HG03469 (cell line): Measurements from ENCODE around the gene ANK2.

ENCODE experiments used
- ATAC-seq: cut with Tn5 transposase; IDR thresholded peaks from one replicate; pipeline ENCODE4 v1.9.1; 2021; ENCODE audit warnings: mild to moderate bottlenecking, moderate library complexity, moderate number of reproducible peaks; ENCODE audit not compliant: unreplicated experiment

Gene ANK2

DNA sequence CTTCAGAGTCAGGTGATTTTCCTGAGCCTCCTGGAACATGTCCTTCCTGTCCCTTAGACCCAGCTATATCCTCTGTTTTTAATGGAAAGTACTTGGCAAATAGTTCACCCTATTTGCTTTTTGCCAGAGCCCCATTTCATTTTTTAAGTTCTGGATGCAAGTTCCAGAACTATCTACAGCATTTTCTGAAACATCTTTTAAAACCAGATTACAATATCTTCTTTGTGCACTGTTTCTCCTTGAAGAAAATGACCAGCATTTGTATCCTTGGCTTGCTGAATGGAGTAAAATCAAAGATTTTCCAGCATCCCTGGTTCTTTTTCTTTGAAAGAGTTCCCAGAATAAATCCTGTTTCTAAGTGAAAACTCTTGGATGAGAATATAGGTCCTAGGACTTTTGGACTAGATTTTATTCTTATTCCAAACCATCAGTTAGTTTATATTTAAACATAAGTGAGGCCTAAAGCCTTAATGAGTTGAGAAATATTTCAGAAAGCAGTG, 224.3 kb downstream of the ANK2 start:
- no peak for ATAC-seq

DNA sequence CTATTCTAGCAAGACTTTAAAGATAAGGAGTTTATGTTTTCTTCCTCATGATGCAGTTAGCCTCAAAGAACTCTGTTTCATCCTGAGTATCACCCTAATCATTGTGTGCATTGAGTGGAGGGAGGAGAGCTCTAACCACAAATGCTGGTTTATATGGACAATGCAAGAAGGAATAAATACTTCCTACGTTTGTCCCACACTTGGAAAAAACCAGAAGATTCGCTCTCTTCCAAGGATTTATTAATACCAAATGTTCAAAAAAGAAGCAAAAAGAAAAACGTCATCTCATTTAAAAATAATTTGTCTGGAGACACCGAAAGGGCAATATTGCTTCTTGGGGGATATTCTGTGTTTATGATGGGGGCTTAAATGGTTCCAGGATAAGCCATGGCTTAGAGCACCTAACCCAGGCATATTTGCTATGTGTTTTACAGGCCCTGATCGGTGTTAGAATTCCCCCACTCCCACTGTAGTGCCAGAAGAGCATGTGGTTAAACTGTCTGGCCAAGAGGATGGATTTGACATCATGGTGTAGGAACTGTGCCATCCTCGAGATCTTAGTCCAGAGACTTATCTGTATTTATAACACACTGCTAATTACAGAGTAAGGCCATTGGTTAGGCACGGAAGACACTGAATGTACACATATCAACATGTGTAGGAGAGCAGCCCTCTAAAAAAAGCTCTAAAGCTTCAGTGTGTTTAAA, 227.2 kb downstream of the ANK2 start:
- ATAC-seq = no peak

DNA sequence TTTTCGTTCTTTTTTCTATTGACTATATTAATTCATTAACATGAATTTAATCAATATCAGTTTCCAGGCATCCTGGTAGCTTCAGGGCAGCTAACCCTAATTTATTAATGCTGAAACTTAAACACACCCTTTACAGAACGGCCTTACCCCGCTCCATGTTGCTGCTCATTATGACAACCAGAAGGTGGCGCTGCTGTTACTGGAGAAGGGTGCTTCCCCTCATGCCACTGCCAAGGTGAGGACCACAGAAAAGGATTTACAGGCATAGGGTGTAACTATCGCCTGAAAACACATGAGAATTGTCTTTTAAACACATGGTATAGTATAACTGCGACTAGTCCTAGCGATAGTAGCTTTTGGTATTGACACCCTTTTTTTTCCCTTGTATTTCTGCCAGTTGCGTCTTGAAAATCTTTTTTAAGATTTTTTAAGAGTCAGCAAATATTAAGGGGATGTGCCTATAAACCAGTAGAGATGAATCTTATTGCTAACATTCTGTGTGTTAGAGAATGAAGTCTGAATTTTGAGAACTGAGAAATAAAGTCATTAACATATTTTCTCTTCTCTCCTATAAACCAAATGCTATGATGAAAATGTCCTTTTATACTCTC, 229.0 kb downstream of the ANK2 start:
- ATAC-seq = peak; percentile 94

DNA sequence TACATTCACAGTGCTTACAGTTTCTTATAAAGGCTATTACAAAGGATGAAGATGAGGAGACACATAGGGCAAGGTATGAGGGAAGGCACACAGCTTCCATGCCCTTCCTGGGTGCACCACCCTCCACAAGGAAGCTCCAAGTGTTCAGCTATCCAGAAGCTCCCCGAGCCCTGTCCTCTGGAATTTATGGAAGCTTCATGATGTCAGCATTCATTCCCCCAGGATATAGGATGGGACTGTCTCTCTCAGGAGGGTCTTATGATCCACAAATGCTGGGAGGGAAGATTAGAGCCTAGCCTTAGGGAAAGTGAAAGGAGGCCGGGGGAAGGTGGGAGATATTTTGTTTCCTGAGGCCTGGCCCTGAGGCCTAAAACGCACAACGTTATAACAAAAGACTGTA, 236.0 kb downstream of the ANK2 start:
- no peak for ATAC-seq

DNA sequence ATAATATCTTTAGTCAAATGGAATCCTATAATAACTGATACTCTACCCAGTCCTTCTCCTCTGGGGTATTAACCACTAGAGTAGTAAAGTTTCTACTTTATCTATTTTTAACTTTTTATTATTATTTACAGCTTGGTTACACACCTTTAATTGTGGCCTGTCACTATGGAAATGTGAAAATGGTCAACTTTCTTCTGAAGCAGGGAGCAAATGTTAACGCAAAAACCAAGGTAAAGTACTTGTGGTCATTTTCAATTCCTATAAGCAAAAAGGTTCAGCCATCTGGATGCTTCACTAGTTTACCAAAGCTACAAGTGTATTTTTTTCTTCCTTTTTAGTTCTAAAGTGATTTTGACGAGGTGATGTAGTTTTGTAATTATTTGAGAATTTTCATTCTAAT, 238.8 kb downstream of the ANK2 start:
- no peak for ATAC-seq

DNA sequence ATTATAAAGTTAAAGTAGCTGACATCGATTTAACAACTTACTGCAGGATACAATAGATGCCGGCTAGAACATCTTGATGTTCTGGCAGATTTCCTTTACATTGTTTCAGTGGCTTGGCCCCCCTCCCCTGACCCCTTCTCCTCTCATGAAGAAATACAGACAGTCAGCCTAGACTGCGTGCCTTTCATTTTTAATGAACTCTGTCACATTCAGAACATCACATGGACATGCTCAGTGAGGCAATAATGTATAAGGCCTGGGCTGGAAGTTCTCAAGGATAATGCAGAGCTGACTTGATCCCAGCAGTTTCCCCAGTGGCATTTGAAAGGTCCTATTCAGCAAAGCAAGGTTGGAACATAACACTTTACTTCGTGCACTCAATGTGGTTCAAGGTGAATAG, 239.2 kb downstream of the ANK2 start:
- no peak for ATAC-seq

DNA sequence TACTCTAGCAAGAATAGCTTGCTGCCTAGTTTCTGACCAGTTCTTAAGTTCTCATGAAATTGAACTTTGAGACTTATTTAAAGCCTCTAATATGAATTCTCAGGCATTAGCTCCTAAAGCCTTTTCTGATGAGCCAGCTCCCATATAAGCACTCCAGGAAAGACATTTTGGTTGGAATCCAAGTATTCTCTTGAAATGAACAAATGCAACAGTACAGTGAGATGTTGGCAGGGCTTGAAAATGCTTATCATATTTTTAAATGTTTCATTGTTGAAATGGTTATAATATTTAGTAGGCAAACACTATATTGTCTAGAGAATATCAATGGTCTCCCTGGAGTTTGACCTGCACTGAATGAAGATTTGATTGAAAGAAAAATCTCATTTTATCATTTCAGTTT, 240.3 kb downstream of the ANK2 start:
- no peak for ATAC-seq

DNA sequence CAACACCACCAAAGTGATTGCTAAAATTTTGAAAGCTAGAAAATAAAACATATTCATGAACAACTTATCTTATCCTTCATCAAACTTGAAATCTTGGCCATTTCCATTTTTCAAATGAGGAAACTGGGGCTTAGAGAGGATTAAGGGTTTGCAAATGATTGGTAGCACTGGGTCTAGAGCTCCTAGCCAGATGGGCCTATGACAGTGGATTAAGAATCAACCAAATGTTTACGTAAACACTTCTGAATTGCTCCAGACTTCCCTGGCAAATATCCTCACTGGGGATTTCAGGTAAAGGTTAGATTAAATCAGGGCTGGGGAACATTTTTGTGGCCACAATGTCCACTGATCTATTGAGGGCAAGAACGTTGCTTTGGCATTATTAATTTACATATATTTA, 241.2 kb downstream of the ANK2 start:
- no peak for ATAC-seq

DNA sequence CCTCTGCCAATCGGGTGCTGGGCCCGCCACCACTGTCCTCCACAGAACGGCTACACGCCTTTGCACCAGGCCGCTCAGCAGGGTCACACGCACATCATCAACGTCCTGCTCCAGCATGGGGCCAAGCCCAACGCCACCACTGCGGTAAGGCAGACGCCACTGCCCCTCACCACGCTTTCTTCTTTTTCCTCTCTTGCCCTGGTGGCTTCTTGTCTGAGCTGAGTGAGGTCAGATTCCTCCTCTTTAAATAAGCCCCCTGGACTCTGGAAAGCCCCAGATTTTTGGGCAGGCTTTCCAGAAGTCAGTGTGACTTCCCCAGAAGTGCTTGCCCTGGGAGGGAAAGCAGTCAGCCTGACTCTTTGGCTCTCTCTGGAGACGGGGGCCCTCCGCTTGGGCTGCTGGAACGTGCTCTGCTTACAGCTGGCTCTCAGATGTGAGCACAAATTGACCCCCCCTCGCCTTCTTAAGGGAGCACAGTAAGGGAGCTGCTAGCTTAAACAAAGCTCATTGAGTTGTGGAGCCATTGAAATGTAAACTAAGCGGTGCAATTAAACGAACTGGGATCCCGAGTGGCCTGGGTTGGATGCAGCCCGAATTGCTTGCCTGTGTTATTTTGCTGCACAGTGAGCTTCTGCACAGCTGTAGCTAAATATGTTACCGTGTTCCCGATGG, 243.1 kb downstream of the ANK2 start:
- ATAC-seq = no peak

DNA sequence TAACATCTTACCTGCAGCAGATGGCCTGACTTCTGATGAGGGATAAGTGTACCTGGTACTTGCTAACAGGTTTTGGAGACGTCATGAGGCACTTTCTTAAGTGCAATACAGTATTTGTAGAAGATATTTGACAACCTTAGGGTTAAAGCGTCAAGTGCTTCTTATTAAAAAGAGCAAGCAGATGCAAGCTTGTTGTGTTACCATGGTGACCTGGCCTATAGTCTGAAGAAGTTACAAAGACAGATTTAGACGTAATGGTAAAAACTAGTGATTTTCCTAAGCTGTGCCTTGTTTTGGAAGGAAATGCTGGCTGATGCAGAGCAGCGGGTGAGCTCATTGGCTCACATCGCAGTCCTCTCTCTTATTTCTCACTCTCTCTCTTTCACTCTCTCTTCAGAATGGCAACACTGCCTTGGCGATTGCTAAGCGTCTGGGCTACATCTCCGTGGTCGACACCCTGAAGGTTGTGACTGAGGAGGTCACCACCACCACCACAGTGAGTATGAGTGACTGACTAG, 243.6 kb downstream of the ANK2 start:
- no peak for ATAC-seq

DNA sequence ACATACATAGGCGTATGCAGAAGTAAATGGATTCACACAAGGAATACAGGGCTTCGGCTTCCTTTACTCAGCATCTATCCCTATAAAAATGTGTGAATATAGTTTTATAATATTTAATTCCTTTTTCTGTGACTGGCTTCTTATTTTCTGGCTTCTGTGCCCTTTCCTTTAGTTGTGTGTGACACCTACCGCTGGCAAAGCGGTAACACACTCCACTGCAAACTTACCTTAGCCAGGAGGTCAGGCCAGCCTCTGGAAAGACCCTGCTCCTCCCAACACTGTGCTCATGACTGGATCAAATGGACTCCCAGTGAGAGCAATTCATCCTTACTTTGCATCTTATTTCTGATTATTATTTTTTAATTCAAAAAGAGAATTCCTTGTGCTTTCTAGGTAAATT, 244.2 kb downstream of the ANK2 start:
- ATAC-seq = no peak

DNA sequence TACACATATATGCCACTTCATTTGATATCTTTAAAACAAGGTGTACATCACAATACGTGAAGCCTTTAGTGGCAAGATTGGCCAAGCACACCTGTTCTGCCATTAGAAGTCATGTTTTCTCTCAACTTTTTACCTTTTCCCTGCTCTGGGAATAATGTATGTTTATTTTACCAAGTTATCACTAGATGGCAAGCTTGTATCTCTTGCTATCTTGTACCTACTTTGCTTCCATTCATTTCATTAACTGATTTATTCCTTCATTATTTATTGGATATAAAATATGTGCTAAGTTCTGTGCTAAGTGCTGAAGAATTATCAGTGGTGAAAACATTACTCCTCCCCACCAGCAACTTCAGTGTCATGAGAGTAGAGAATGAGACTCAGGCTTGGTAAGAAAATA, 245.5 kb downstream of the ANK2 start:
- no peak for ATAC-seq

DNA sequence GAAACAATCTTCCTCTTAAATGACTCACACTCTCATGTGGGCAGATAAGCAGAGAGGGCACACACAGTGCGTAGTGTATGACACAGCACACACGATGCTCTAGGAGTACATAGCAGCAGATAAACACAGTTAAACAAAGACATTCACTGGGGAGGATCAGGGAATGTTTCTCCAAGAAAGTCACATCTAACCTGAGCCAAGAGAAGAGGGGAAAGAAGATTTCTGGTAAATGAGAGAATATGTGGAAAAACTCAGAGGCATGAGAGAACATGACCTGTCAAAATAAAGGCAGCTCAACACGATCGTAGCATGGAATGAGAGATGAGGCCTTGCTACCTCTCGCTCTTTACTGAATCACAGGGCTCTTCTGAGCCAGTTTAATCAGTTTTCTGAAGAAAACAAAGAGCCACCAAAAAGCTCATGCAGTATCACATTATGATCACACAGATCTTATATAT, 251.0 kb downstream of the ANK2 start:
- no peak for ATAC-seq

DNA sequence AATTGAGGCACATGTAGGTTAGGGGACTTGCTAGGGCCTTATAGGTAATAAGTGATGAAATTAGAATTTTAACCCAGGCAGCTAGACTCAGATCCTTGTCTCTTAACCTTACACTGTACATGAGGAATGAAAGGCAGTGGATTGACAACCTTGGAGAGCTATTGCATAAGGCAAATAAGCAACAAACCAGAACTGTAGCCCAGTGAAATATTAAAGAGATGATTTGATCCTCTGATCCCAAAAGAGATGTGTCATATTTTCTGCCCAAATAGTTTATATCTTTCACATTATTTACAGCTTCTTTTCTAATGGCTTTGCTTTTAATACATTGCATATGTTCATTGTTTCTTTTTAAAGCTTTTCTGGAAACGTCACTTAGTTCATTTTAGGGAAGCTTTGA, 252.6 kb downstream of the ANK2 start:
- no peak for ATAC-seq

DNA sequence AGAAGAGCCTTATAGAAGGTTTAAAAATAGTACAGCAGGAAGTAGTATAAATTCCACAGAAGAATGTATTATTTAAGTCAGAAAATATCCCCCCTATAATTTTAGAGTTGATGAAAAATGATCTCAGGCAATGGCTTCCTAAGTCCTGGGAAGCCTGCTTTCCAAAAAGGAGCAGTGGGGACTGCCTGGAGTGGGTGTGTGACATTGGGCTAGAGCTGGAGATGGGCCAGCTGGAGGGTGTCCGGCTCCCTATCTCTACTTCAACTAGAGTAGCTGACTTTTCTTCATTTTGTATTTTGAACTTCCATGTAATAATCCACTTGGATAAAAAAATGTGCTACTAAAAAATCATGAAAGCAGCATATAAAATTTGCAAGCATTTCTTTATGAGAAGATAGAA, 253.9 kb downstream of the ANK2 start:
- no peak for ATAC-seq

DNA sequence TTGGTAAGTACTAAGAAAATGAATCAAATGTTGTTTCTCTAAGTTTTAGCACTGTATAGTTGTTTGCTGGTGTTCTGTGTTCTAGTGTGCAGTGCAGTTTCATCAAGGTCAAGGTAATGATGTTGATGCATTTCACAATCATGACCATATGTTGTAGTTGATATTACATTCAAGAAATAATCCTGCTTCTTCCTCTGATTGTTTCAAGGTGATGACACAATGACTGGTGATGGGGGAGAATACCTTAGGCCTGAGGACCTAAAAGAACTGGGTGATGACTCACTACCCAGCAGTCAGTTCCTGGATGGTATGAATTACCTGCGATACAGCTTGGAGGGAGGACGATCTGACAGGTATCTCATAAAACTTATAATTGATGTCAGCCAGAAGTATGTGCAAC, 261.6 kb downstream of the ANK2 start:
- no peak for ATAC-seq

DNA sequence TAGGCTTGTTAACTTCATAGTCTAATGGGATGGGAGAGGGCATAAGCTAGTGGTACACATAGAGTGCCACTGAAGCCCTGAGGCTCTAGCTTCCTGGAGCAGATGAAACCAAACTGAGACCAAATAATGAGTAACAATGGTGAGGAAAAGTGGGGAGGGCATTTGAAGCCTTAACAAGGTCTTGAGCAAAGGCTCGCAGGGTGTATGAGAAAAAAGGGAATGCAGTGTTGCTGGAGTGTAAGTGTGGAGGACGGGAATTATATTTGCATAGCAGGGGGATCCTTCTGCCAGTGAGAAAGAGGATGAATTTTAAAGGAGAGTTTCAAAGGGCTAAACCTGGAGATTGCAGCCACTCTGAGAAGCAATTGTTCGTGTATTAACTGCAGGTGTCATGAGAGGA, 263.1 kb downstream of the ANK2 start:
- no peak for ATAC-seq

DNA sequence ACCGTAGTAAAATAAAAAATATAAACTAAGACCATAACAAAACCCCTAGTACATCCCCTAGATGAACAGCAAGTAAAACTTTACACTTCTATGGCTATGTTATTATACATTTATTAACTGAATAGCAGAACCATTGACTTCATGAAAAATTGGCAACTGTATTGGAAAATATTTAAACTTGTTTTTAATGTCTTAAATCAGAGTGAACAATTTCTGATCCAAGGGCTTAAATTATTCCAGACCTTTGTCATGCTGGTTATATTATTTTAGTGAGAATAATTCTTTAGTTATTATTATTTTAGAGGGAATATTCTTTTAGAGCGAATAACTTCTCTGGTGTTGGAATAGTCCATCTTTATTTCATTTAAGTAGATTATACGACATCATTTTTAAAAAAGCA, 265.0 kb downstream of the ANK2 start:
- ATAC-seq = no peak

DNA sequence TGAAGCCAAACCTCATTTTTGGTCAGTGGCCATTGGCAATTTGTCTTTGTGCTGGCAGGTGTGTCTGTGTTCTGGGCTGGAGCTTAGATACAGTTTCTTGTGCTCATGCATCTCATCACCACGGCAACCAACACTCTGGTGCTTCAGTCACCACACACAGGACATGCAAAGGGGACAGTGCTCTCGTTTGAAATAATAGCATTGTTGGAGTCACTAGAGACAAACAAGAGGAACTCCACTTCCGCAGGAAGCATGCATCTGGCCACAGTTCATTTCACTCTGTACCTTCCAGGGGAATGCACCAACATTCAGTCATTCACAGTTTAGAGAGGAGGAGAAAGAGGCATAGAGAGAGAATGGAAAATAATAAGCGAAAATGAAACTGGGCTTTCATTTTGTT, 267.4 kb downstream of the ANK2 start:
- ATAC-seq = peak; percentile 98

DNA sequence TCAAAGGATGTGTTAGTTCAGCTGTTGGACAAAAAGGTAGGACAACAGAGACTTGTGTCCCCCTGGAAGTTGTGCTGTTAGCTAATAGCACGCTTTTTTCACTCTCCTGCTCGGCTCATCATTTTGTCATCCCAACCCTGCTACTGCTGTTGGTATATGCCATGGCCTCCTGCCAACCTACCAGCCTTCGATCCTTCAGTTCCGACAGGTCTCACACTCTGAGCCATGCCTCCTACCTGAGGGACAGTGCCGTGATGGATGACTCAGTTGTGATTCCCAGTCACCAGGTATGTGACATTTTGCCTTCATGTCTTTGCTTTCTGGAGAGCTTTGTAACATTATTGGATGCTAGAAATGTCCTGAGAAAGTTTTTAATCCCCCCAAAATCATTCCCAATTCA, 268.1 kb downstream of the ANK2 start:
- ATAC-seq = no peak

DNA sequence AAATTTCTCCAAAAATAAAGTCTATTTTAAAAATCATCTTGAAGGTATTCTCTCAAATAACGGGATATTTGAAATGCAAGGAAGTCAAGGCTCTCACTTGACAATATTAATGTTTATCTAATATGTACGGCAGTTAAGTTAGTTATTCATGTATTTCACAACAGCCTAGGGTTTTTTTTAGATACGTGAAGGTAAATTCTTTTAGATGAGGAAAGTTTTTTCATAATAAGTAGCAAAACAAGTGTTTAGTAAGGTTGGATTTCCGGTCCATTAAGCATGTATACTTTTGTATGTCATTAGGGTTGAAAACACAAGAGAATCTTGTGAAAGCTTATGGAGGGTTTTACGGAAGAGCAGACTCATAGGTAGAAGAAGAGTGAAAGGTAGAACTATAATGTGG, 273.3 kb downstream of the ANK2 start:
- no peak for ATAC-seq
